ENCODE results near the gene LAPTM5.

The LAPTM5 gene

DNA sequence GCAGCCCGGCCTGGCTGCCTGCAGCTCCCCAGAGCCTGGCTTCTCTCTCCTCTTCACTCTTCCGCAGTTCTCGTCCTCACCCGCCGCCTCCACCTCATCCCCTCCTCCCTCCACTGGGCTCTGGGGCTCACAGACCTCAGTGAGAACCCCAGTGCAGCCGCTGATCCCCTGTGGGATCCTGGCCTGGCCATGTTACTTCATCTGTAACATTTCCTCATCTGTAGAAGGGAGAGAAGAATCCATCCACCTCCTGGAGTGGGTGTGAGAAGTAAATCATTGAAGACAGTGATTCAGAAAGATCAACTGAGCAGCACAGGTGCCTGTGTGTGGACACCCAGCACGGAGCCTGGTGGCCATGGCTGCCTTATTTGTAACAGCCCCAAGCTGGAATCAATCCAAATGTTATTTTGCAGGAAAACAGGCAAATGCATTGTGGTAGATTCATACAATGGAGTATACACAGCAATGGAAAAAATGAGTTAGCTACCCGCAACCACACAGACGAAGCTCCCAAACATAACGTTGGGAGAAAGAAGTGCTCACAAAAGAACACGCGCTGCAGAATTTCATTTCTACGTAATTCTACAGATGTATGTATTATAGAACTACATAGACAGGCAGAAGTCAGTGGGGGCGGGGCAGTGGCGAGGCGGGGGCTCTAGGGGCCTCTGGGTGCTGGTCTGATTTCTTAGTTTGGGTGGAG, 8.7 kb downstream of the LAPTM5 start:
- TF ChIP-seq, protein P1, sequence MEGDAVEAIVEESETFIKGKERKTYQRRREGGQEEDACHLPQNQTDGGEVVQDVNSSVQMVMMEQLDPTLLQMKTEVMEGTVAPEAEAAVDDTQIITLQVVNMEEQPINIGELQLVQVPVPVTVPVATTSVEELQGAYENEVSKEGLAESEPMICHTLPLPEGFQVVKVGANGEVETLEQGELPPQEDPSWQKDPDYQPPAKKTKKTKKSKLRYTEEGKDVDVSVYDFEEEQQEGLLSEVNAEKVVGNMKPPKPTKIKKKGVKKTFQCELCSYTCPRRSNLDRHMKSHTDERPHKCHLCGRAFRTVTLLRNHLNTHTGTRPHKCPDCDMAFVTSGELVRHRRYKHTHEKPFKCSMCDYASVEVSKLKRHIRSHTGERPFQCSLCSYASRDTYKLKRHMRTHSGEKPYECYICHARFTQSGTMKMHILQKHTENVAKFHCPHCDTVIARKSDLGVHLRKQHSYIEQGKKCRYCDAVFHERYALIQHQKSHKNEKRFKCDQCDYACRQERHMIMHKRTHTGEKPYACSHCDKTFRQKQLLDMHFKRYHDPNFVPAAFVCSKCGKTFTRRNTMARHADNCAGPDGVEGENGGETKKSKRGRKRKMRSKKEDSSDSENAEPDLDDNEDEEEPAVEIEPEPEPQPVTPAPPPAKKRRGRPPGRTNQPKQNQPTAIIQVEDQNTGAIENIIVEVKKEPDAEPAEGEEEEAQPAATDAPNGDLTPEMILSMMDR (IDR thresholded peaks at IDR 0.05; ENCODE audit: low read depth, low read length): no peak
- in situ Hi-C loops (cut with HindIII; ENCODE audit: low sequenced_read_pairs): no loop called here
- no peak overlapping the region for H3K4me3 ChIP-seq (ENCODE audit: low read depth, low read length)
- no peak for DNase-seq (ENCODE audit: low read depth, low spot score)

DNA sequence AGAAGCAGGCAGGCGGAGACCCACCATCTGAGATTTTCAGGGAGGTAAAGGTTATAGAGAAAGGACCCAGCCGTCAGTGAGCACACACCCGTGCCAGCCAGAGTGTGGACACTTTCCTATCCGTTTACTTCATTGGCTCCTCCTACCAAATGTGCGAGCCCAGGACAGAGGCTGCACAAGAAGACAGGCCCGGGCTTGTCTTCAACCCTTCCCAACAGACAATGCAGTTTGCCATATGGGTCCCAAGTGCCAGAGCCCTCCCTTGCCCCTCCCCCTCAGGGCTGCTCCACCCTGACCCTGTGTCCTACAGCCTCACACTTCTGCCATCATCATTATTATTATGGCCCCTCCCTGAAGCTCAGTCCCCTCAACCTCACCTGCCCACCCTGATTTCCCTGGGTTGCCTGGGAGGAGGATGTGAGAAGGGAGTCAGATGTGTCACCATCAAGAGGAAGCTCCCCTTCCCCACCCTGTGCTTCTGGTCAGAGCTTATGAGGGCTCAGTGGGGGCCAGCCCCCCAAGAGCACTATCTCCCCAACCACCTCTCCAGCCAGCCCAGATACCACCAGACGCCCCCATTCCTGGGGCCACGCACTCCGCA, 9.4 kb downstream of the LAPTM5 start:
- in situ Hi-C loops (cut with HindIII; ENCODE audit: low sequenced_read_pairs): no loop called here
- no peak overlapping the region for H3K4me3 ChIP-seq (ENCODE audit: low read depth, low read length)
- no peak for DNase-seq (ENCODE audit: low read depth, low spot score)
- TF ChIP-seq, protein P1 (IDR thresholded peaks at IDR 0.05; ENCODE audit: low read depth, low read length): no peak

DNA sequence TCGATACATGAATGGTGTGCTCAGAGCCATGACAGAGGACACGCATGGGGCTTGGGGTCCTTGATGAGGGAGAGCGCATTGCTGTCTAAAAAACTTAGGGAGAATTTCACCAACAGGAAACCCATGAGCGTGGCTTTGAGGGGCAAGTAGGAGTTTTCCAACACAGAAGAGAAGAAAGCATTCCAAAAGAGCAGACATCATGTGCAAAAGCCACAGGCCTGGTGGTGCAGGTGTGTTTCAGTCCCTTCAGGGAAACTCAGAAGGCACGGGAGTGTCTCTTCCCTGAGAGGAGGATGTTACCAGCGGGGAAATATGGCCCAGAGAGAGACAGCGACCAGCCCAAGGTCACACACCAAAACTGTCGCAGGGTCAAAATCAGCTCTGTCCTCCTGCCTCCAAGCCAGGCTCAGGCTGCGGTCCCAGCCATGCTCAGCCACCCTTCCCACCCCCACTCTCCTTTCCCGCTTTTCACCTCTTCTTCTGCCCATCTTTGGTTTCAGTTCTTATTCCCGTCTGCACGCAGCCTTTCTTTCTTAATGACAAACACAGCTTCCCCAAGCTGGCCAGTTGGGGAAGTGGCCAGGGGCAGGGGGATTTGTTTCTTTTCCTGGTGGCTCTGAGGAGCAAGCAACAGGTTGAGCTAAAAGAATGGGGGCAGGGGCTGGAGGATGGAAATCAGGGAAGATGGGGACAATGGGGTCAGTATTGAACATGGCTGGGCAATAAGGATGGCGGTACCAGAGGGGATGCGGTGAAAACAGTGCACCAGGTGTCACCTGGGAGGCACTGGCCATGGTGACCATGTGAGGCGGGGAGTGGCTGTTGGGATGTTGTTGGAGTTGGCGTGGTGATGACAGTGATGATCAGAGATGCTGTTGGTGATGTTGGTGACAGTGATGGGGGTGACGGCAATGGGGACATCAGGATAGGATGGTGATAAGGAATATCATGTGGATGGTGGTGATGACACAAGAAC, 10.3 kb downstream of the LAPTM5 start:
- TF ChIP-seq, protein P1 (IDR thresholded peaks at IDR 0.05; ENCODE audit: low read depth, low read length): no peak
- no peak overlapping the region for H3K4me3 ChIP-seq (ENCODE audit: low read depth, low read length)
- DNase-seq (ENCODE audit: low read depth, low spot score): no peak
- in situ Hi-C loops (cut with HindIII; ENCODE audit: low sequenced_read_pairs): no loop called here

DNA sequence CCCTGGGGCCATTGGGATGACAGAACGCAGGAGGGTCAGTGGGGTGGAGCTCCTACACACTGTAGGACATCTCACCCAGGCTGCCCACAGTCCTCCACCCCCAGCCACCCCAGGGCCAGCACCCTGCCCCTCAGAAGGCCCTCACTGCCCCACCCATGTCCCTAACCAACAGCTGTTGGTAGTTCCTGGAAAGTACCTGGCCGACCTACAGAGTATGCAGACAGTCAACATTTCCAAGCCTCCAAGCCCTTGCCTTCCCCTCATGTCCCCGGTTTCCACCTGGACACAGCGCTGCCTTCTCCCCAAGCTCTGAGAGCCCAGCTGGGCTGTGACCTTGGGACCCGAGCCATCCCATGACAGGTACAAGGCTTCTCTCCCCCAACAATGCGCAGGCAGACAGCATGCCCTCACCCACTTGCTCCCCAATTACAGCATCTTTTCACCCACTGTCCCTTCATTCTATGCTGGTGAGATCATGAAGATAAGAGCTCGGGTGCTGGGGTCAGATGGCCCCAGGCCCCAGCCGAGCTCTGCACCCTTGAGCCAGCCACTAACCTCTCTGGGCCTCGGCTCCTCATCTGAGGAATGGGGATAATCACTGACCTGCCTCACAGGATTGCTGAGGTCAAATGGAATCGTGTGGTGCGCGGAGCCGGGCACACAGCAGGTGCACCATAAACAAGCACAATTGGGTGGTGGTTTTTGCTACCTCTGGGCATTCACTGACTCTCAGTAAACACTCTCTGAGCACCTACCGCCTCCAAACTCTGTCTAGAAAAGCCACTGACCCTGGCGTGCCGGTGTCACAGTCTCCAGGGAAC, 11.2 kb downstream of the LAPTM5 start:
- in situ Hi-C loops (cut with HindIII; ENCODE audit: low sequenced_read_pairs): no loop called here
- DNase-seq (ENCODE audit: low read depth, low spot score): no peak
- no peak overlapping the region for H3K4me3 ChIP-seq (ENCODE audit: low read depth, low read length)
- TF ChIP-seq, protein P1 (IDR thresholded peaks at IDR 0.05; ENCODE audit: low read depth, low read length): no peak

DNA sequence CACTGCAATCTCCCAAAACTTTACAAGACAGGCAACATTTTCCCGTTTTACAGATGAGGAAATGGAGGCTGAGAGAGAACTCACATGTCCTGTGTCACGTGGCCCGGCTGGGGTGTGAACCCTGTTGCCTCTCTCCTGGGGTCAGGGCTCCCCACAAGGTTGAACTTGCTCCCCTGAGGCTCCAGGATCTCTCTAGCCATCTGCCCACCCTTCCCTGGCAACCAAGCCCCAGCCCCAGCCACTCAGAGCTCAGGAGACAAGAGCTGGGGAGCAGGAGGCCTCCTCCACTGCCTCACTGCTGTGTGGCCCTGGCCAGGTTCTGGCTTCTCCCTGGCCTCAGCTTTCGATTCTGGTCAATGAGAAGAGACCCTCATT, 11.8 kb downstream of the LAPTM5 start:
- TF ChIP-seq, protein P1 (IDR thresholded peaks at IDR 0.05; ENCODE audit: low read depth, low read length): no peak
- no peak overlapping the region for H3K4me3 ChIP-seq (ENCODE audit: low read depth, low read length)
- in situ Hi-C loops (cut with HindIII; ENCODE audit: low sequenced_read_pairs): no loop called here
- DNase-seq (ENCODE audit: low read depth, low spot score): no peak
